RPMI7951 (cell line): ENCODE data around the gene RALGPS2. TPM values are rescaled to one million over a fixed set of nuclear protein-coding genes. Genes with fewer than 3 reads are reported as not detected.

ENCODE experiments used
- DNase-seq: peaks from one replicate; pipeline ENCODE4 v3.0.0-alpha.2; 2012; ENCODE audit warnings: low read depth
- total RNA-seq: library from RNA; depleted of rRNA; stranded (reverse); fragments of >200 nt; shearing (Covaris generic); gene quantifications from 2 replicates; pipeline ENCODE4 v1.2.3, GENCODE V29; 2014; rRNA removed

Gene RALGPS2
- total RNA-seq, 1 experiment from 2014 or later = 18.1 TPM

DNA sequence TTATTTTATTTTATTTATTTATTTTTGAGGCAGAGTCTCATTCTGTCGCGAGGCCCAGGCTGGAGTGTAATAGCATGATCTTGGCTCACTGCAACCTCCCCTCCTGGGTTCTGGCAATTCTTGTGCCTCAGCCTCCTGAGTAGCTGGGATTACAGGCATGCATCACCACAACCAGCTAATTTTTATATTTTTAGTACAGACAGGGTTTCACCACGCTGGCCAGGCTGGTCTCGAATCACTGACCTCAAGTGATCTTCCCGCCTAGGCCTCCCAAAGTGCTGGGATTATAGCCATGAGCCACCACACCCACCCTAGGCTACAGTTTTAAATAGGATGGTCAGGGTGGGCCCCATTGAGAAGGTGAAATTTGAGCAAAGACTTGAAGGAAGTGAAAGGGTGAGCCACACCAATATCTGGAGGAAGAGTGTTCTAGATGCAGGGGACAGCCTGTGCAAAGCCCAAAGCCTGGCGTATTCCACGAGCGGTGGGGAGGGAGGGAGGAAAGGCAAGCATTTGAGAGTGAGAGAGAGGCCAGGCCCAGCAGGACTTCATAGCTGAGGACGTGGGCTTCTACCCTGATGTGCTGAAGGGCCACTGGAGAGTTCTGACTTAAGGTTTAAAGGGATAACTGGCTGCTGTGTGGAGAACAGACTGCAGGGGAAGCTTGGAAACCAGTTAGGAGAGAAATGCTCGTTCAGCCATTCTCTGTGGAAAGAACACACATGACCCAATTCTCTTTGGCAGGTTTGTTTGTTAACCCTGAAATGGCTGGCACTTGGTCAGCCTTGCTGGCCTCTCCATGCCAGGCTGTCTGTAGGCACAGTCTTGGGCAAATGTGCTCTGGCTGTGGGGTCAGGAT lies 238.0 kb downstream of the RALGPS2 start:
- DNase-seq = no peak

DNA sequence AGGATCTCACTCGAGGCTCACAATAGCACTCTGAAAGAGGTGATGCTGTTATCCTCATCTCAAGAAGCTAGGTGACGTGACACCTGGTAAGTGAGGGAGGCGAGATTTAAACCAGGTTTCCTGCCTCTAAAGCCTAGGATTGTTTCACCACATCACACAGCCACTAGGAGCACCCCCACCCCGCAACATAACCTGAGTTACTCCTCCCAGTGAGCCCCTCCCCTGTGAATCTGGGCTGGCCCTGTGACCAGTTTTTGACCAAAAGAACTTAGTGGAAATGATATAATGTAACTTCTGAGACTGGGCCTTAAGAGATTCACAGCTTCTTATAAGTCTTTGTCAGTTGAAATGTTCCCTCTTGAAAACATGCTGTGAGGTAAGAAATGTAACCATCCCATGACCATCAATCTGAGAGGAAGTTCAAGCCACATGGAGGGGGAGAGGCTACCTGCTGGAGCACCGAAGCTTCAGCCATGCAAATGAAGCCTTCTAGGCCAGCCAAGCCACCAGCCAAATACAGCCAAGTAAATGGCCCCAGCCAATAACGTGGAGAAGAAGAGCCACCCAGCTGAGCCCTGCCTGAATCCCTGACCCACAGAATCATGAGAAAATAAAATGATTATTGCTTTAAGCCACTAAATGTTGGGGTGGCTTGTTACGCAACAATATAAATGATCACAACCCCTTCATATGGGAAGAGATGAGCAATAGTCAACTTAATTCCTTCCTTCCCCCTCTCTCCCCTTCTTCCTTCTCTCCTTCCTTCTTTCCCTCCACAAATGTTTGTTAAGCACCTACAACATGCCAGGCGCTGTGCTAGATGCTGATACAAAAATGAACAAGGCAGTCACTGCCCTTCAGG lies 239.7 kb downstream of the RALGPS2 start:
- no peak for DNase-seq

GRCh38 chr1:178966312-178966711 lies 241.3 kb downstream of the RALGPS2 start:
- no peak for DNase-seq

GRCh38 chr1:178969226-178969987 lies 244.4 kb downstream of the RALGPS2 start:
- no peak for DNase-seq

- DNase-seq = no peak
These were observed 245.1 kb downstream of the RALGPS2 start for GRCh38 chr1:178970184-178970583.

Other genes starting within 250 kb of the RALGPS2 start
- gene CLEC20A, start 228.3 kb upstream of the RALGPS2 start, total RNA-seq = not detected in 2 replicates
- gene TEX35, start 212.1 kb upstream of the RALGPS2 start, total RNA-seq = not detected in 2 replicates
- 0.36 and 1.7 TPM in 2 replicates for gene ANGPTL1, start 145.8 kb downstream of the RALGPS2 start, total RNA-seq